HG03378 (cell line): ENCODE results near the gene BRICD5.

Experiments
- ATAC-seq: cut with Tn5 transposase; IDR thresholded peaks from one replicate; pipeline ENCODE4 v1.9.1; 2021; ENCODE audit warnings: mild to moderate bottlenecking, moderate library complexity; ENCODE audit not compliant: unreplicated experiment

Gene BRICD5

GRCh38 chr16:2237493-2238149 lies 27.0 kb upstream of the BRICD5 start:
- no peak for ATAC-seq

GRCh38 chr16:2237102-2237482 lies 26.4 kb upstream of the BRICD5 start:
- no peak for ATAC-seq

GRCh38 chr16:2236337-2237101 lies 25.9 kb upstream of the BRICD5 start, which contains the start of gene DNASE1L2:
Gene DNASE1L2 (plus strand): TSS chr16:2236444. CDS start chr16:2236817, 373 bp downstream.
- no peak for ATAC-seq

GRCh38 chr16:2235695-2236336 lies 25.2 kb upstream of the BRICD5 start:
- ATAC-seq, result no peak

GRCh38 chr16:2235234-2235651 lies 24.6 kb upstream of the BRICD5 start:
- no peak for ATAC-seq

- no peak for ATAC-seq
Measured at GRCh38 chr16:2234813-2235170, 24.1 kb upstream of the BRICD5 start.

GRCh38 chr16:2233872-2234812 lies 23.5 kb upstream of the BRICD5 start:
- ATAC-seq, result no peak

GRCh38 chr16:2233046-2233775 lies 22.5 kb upstream of the BRICD5 start:
- no peak for ATAC-seq

- no peak for ATAC-seq
Measured at GRCh38 chr16:2232094-2232990, 21.7 kb upstream of the BRICD5 start.

GRCh38 chr16:2231016-2231931 lies 20.6 kb upstream of the BRICD5 start:
- ATAC-seq, result no peak

GRCh38 chr16:2230376-2230775 lies 19.7 kb upstream of the BRICD5 start:
- no peak for ATAC-seq

- no peak for ATAC-seq
Measured at GRCh38 chr16:2229632-2230250, 19.1 kb upstream of the BRICD5 start.

- no peak for ATAC-seq
Measured at GRCh38 chr16:2229091-2229490, 18.4 kb upstream of the BRICD5 start.

- ATAC-seq, result no peak
Measured at GRCh38 chr16:2228161-2228824, 17.6 kb upstream of the BRICD5 start.

GRCh38 chr16:2226918-2227317 lies 16.3 kb upstream of the BRICD5 start:
- ATAC-seq, result no peak

GRCh38 chr16:2226245-2226793 lies 15.7 kb upstream of the BRICD5 start:
- no peak for ATAC-seq

GRCh38 chr16:2223942-2224486 lies 13.4 kb upstream of the BRICD5 start:
- ATAC-seq, result no peak
